ENCODE data around the gene CAMK2G.

Gene CAMK2G

GRCh38 chr10:73798927-73799560 is 75.3 kb downstream of the CAMK2G start:
- TF ChIP-seq FOXP2 (optimal IDR thresholded peaks at IDR 0.05; ENCODE audit: borderline replicate concordance, extremely low read depth, extremely low read length, insufficient read depth) = no peak
- no peak for TF ChIP-seq SIN3A (IDR thresholded peaks at IDR 0.05; ENCODE audit: borderline replicate concordance, insufficient read depth, low read length)
- TF ChIP-seq POLR2AphosphoS5 (IDR thresholded peaks at IDR 0.05; ENCODE audit: low read depth, low read length) = no peak; the same call in 1 of the 2 replicates
- TF ChIP-seq, protein P1, sequence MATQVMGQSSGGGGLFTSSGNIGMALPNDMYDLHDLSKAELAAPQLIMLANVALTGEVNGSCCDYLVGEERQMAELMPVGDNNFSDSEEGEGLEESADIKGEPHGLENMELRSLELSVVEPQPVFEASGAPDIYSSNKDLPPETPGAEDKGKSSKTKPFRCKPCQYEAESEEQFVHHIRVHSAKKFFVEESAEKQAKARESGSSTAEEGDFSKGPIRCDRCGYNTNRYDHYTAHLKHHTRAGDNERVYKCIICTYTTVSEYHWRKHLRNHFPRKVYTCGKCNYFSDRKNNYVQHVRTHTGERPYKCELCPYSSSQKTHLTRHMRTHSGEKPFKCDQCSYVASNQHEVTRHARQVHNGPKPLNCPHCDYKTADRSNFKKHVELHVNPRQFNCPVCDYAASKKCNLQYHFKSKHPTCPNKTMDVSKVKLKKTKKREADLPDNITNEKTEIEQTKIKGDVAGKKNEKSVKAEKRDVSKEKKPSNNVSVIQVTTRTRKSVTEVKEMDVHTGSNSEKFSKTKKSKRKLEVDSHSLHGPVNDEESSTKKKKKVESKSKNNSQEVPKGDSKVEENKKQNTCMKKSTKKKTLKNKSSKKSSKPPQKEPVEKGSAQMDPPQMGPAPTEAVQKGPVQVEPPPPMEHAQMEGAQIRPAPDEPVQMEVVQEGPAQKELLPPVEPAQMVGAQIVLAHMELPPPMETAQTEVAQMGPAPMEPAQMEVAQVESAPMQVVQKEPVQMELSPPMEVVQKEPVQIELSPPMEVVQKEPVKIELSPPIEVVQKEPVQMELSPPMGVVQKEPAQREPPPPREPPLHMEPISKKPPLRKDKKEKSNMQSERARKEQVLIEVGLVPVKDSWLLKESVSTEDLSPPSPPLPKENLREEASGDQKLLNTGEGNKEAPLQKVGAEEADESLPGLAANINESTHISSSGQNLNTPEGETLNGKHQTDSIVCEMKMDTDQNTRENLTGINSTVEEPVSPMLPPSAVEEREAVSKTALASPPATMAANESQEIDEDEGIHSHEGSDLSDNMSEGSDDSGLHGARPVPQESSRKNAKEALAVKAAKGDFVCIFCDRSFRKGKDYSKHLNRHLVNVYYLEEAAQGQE (IDR thresholded peaks at IDR 0.05; ENCODE audit: insufficient read depth in 1 of 2, low read depth in 2 of 2, low read length in 2 of 2) = no peak
- no peak for TF ChIP-seq TAF1 (IDR thresholded peaks at IDR 0.05; ENCODE audit: borderline replicate concordance, insufficient read depth, low read length)

- no peak for TF ChIP-seq FOXP2 (optimal IDR thresholded peaks at IDR 0.05; ENCODE audit: borderline replicate concordance, extremely low read depth, extremely low read length, insufficient read depth)
- no peak for TF ChIP-seq SIN3A (IDR thresholded peaks at IDR 0.05; ENCODE audit: borderline replicate concordance, insufficient read depth, low read length)
- TF ChIP-seq TAF1 (IDR thresholded peaks at IDR 0.05; ENCODE audit: borderline replicate concordance, insufficient read depth, low read length) = no peak
- no peak for TF ChIP-seq POLR2AphosphoS5 (IDR thresholded peaks at IDR 0.05; ENCODE audit: low read depth, low read length)
- TF ChIP-seq, protein P1 (IDR thresholded peaks at IDR 0.05; ENCODE audit: insufficient read depth in 1 of 2, low read depth in 2 of 2, low read length in 2 of 2) = no peak
Measured at GRCh38 chr10:73798087-73798486, 76.3 kb downstream of the CAMK2G start.

GRCh38 chr10:73797324-73798025 is 76.9 kb downstream of the CAMK2G start:
- TF ChIP-seq FOXP2 (optimal IDR thresholded peaks at IDR 0.05; ENCODE audit: borderline replicate concordance, extremely low read depth, extremely low read length, insufficient read depth) (no peak), POLR2AphosphoS5 (IDR thresholded peaks at IDR 0.05; ENCODE audit: low read depth, low read length) (no peak), TAF1 (IDR thresholded peaks at IDR 0.05; ENCODE audit: borderline replicate concordance, insufficient read depth, low read length) (no peak)
- TF ChIP-seq, protein P1 (IDR thresholded peaks at IDR 0.05; ENCODE audit: insufficient read depth in 1 of 2, low read depth in 2 of 2, low read length in 2 of 2) = no peak

- TF ChIP-seq POLR2AphosphoS5 (IDR thresholded peaks at IDR 0.05; ENCODE audit: low read depth, low read length) (no peak), SIN3A (IDR thresholded peaks at IDR 0.05; ENCODE audit: borderline replicate concordance, insufficient read depth, low read length) (no peak), FOXP2 (optimal IDR thresholded peaks at IDR 0.05; ENCODE audit: borderline replicate concordance, extremely low read depth, extremely low read length, insufficient read depth) (no peak), TAF1 (IDR thresholded peaks at IDR 0.05; ENCODE audit: borderline replicate concordance, insufficient read depth, low read length) (no peak)
- TF ChIP-seq, protein P1 (IDR thresholded peaks at IDR 0.05; ENCODE audit: insufficient read depth in 1 of 2, low read depth in 2 of 2, low read length in 2 of 2) = no peak
Measured at GRCh38 chr10:73796766-73797165, 77.6 kb downstream of the CAMK2G start.
